Activated T-helper 1 cell treated with anti-CD3 and anti-CD28 coated beads, Interleukin-2, amount 50 U/mL, for 16 hours (primary cell): ENCODE data around the gene HELT.

Source experiments
- DNase-seq, 2 donors: peaks; one replicate each; pipeline ENCODE4 v3.0.0-alpha.2; 2020; ENCODE audit warnings: low read depth in 1 of 2, low spot score in 1 of 2

Gene HELT

GRCh38 chr4:185003596-185004351 is 14.5 kb upstream of the HELT start:
- DNase-seq: no peak

GRCh38 chr4:185004562-185005218 is 13.6 kb upstream of the HELT start:
- no peak for DNase-seq

GRCh38 chr4:185005219-185005819 is 13.0 kb upstream of the HELT start:
- DNase-seq: peak; percentile 59 to 60

GRCh38 chr4:185011408-185011807 is 6.9 kb upstream of the HELT start:
- DNase-seq: no peak

GRCh38 chr4:185013417-185014125 is 4.7 kb upstream of the HELT start:
- no peak for DNase-seq

- DNase-seq: no peak
Measured at GRCh38 chr4:185015108-185015507, 3.2 kb upstream of the HELT start.

GRCh38 chr4:185016101-185016940 is 2.0 kb upstream of the HELT start:
- no peak for DNase-seq

GRCh38 chr4:185016946-185017758 is 1.1 kb upstream of the HELT start:
- DNase-seq: no peak

GRCh38 chr4:185018834-185019455 is 655 bp downstream of the HELT start:
- no peak for DNase-seq

- no peak for DNase-seq
Measured at GRCh38 chr4:185019456-185020292, 1.4 kb downstream of the HELT start.

GRCh38 chr4:185020293-185020808 is 2.1 kb downstream of the HELT start:
- no peak for DNase-seq

GRCh38 chr4:185020863-185021761 is 2.8 kb downstream of the HELT start:
- DNase-seq: no peak

- no peak for DNase-seq
Measured at GRCh38 chr4:185023471-185023870, 5.2 kb downstream of the HELT start.

GRCh38 chr4:185028625-185029024 is 10.3 kb downstream of the HELT start:
- DNase-seq: no peak

GRCh38 chr4:185031611-185032010 is 13.3 kb downstream of the HELT start:
- no peak for DNase-seq

- DNase-seq: no peak
Measured at GRCh38 chr4:185033072-185033471, 14.8 kb downstream of the HELT start.

- DNase-seq: no peak
Measured at GRCh38 chr4:185033950-185034349, 15.7 kb downstream of the HELT start.
